H9 (cell line): Measurements from ENCODE around the gene CD2AP. TPM values are rescaled to one million over a fixed set of nuclear protein-coding genes. Genes with fewer than 3 reads are reported as not detected.
"Not testable (repeated sequence)": the region's sequence is repeated elsewhere in the genome, so short reads cannot be mapped to it uniquely, and the experiment has no call there.

Experiments
- DNase-seq: peaks from one replicate; pipeline ENCODE4 v3.0.0-alpha.2; 2017
- H2AFZ ChIP-seq: one replicate; pipeline ENCODE4 v1.6.1; 2013; ENCODE audit warnings: mild to moderate bottlenecking, low read length, control low read depth, moderate library complexity
- H2AK5ac ChIP-seq: 2 replicates; pipeline ENCODE4 v1.6.1; 2013; ENCODE audit warnings: low read length, control low read depth, mixed read lengths; ENCODE audit not compliant: insufficient read length
- H2BK120ac ChIP-seq: one replicate; pipeline ENCODE4 v1.6.1; 2013; ENCODE audit warnings: low read depth, mild to moderate bottlenecking, low read length, control low read depth, inconsistent platforms; ENCODE audit not compliant: poor library complexity, severe bottlenecking
- H2BK12ac ChIP-seq: 2 replicates; pipeline ENCODE4 v1.6.1; 2013; ENCODE audit warnings: low read length, control low read depth, mixed read lengths, low read depth; ENCODE audit not compliant: insufficient read length
- H2BK15ac ChIP-seq: 2 replicates; pipeline ENCODE4 v1.6.1; 2013; ENCODE audit warnings: low read depth, low read length, control low read depth
- H2BK20ac ChIP-seq: one replicate; pipeline ENCODE4 v1.6.1; 2013; ENCODE audit warnings: low read depth, mild to moderate bottlenecking, low read length, control low read depth, inconsistent platforms; ENCODE audit not compliant: poor library complexity, severe bottlenecking
- H2BK5ac ChIP-seq: 2 replicates; pipeline ENCODE4 v1.6.1; 2013; ENCODE audit warnings: low read length, control low read depth, mixed read lengths; ENCODE audit not compliant: insufficient read length
- H3K14ac ChIP-seq: 2 replicates; pipeline ENCODE4 v1.6.1; 2013; ENCODE audit warnings: low read length, control low read depth; ENCODE audit not compliant: insufficient read depth
- H3K18ac ChIP-seq: 2 replicates; pipeline ENCODE4 v1.6.1; 2013; ENCODE audit warnings: low read depth, mild to moderate bottlenecking, mixed read lengths, low read length, control low read depth; ENCODE audit not compliant: insufficient read length
- H3K23ac ChIP-seq: 2 replicates; pipeline ENCODE4 v1.6.1; 2013; ENCODE audit warnings: low read length, control low read depth, mixed read lengths, low read depth; ENCODE audit not compliant: insufficient read length
- H3K23me2 ChIP-seq: 2 replicates; pipeline ENCODE4 v1.6.1; 2013; ENCODE audit warnings: low read depth, mild to moderate bottlenecking, mixed read lengths, low read length, control low read depth; ENCODE audit not compliant: insufficient read length, poor library complexity, severe bottlenecking
- H3K27ac ChIP-seq: 2 replicates; pipeline ENCODE4 v1.5.1; 2013; ENCODE audit warnings: low read length, control low read depth, mixed read lengths, low read depth; ENCODE audit not compliant: insufficient read length
- H3K27me3 ChIP-seq: 2 replicates; pipeline ENCODE4 v1.6.1; 2013; ENCODE audit warnings: low read length, control low read depth, inconsistent platforms; ENCODE audit not compliant: insufficient read depth
- H3K4ac ChIP-seq: 2 replicates; pipeline ENCODE4 v1.6.1; 2013; ENCODE audit warnings: low read depth, mild to moderate bottlenecking, control low read depth, inconsistent platforms, low read length, moderate library complexity
- H3K4me1 ChIP-seq: 2 replicates; pipeline ENCODE4 v1.6.1; 2013; ENCODE audit warnings: low read length, control low read depth, inconsistent platforms; ENCODE audit not compliant: insufficient read depth
- H3K4me2 ChIP-seq: 2 replicates; pipeline ENCODE4 v1.6.1; 2013; ENCODE audit warnings: low read length, control low read depth, mixed read lengths; ENCODE audit not compliant: insufficient read length, insufficient read depth
- H3K56ac ChIP-seq: 2 replicates; pipeline ENCODE4 v1.6.1; 2013; ENCODE audit warnings: low read depth, mild to moderate bottlenecking, mixed read lengths, low read length, control low read depth; ENCODE audit not compliant: insufficient read length
- H3K79me1 ChIP-seq: 2 replicates; pipeline ENCODE4 v1.6.1; 2013; ENCODE audit warnings: low read depth, mild to moderate bottlenecking, moderate library complexity, low read length, control low read depth, inconsistent platforms; ENCODE audit not compliant: insufficient read depth, poor library complexity, severe bottlenecking
- H3K79me2 ChIP-seq: 2 replicates; pipeline ENCODE4 v1.6.1; 2013; ENCODE audit warnings: low read length, control low read depth, inconsistent platforms; ENCODE audit not compliant: insufficient read depth
- H3K9ac ChIP-seq: 2 replicates; pipeline ENCODE4 v1.6.1; 2013; ENCODE audit warnings: low read length, control low read depth, mixed read lengths; ENCODE audit not compliant: insufficient read length; ENCODE audit errors: extremely low read depth
- H3K9me3 ChIP-seq: one replicate; pipeline ENCODE4 v1.6.1; 2013; ENCODE audit warnings: low read depth, low read length, inconsistent platforms; ENCODE audit not compliant: control insufficient read depth
- H3T11ph ChIP-seq: one replicate; pipeline ENCODE4 v1.6.1; 2013; ENCODE audit warnings: mild to moderate bottlenecking, low read length, control low read depth, inconsistent platforms
- H4K20me1 ChIP-seq: one replicate; pipeline ENCODE4 v1.6.1; 2013; ENCODE audit not compliant: control insufficient read depth, insufficient read length, insufficient read depth
- H4K5ac ChIP-seq: 2 replicates; pipeline ENCODE4 v1.6.1; 2013; ENCODE audit warnings: low read depth, mild to moderate bottlenecking, mixed read lengths, low read length, control low read depth; ENCODE audit not compliant: insufficient read length
- H4K8ac ChIP-seq: replicated peaks from 2 replicates; pipeline ENCODE4 v1.6.1; 2013; ENCODE audit warnings: low read length, control low read depth, mixed read lengths, low read depth; ENCODE audit not compliant: insufficient read length
- H4K91ac ChIP-seq: 2 replicates; pipeline ENCODE4 v1.6.1; 2013; ENCODE audit warnings: low read depth, mild to moderate bottlenecking, moderate library complexity, mixed read lengths, low read length, control low read depth; ENCODE audit not compliant: insufficient read length
- H3K27ac Mint-ChIP-seq, 3 experiments: 2 replicates in 2 of 3; 3 replicates in 1 of 3; pipeline ENCODE4 v1.8.0; 2020 to 2021; ENCODE audit warnings: mixed read lengths in 3 of 3, mild to moderate bottlenecking in 1 of 3, moderate library complexity in 1 of 3
- H3K27me3 Mint-ChIP-seq: 2 replicates; pipeline ENCODE4 v1.8.0; 2021; ENCODE audit warnings: low read depth, mild to moderate bottlenecking, moderate library complexity, mixed read lengths
- H3K36me3 Mint-ChIP-seq, 3 experiments: 2 replicates in 2 of 3; 3 replicates in 1 of 3; pipeline ENCODE4 v1.8.0; 2020 to 2021; ENCODE audit warnings: low read depth in 3 of 3, mixed read lengths in 3 of 3; ENCODE audit not compliant: insufficient read depth in 1 of 3
- H3K4me1 Mint-ChIP-seq, 2 experiments: 2 replicates each; pipeline ENCODE4 v1.8.0; 2020; ENCODE audit warnings: mixed read lengths in 2 of 2
- H3K4me3 Mint-ChIP-seq, 2 experiments: 2 replicates in 1 of 2; 3 replicates in 1 of 2; pipeline ENCODE4 v1.8.0; 2020 to 2021; ENCODE audit warnings: mild to moderate bottlenecking in 2 of 2, mixed read lengths in 2 of 2, moderate library complexity in 1 of 2
- H3K9me3 Mint-ChIP-seq, 2 experiments: 2 replicates in 1 of 2; 3 replicates in 1 of 2; pipeline ENCODE4 v1.8.0; 2020; ENCODE audit warnings: mild to moderate bottlenecking in 2 of 2, mixed read lengths in 2 of 2, moderate library complexity in 1 of 2
- WGBS: extraction: QIAGEN DNeasy Blood & Tissue Kit; methylation state at CpG from one replicate; pipeline ENCODE4 v1.1.7; 2013; ENCODE audit warnings: missing lambda C conversion rate, low lambda C conversion rate, mixed read lengths; ENCODE audit not compliant: insufficient read length; ENCODE audit errors: extremely low coverage; 5-methylcytosine and 5-hydroxymethylcytosine counted together
- total RNA-seq: library from RNA; stranded (reverse); gene quantifications from 2 replicates; pipeline ENCODE4 v1.2.1, GENCODE V29; 2021

CD2AP gene
- total RNA-seq, 1 experiment from 2014 or later: 50.1 TPM

- not testable (repeated sequence) for H3K27me3 ChIP-seq, H3K27ac Mint-ChIP-seq, H3K56ac ChIP-seq, H3K23me2 ChIP-seq, H4K91ac ChIP-seq, H2AFZ ChIP-seq, H2AK5ac ChIP-seq, H3K4me1 Mint-ChIP-seq, H3K18ac ChIP-seq, H2BK20ac ChIP-seq, H3K23ac ChIP-seq, H2BK120ac ChIP-seq, H3K4ac ChIP-seq, H3K27me3 Mint-ChIP-seq, H3K4me2 ChIP-seq, H3K9ac ChIP-seq, H3K79me2 ChIP-seq, DNase-seq, H3K9me3 ChIP-seq, H4K5ac ChIP-seq, H4K20me1 ChIP-seq, H3T11ph ChIP-seq, H2BK12ac ChIP-seq, H3K79me1 ChIP-seq, H2BK5ac ChIP-seq, H2BK15ac ChIP-seq, H4K8ac ChIP-seq, H3K27ac ChIP-seq, H3K14ac ChIP-seq, H3K4me3 Mint-ChIP-seq, H3K4me1 ChIP-seq
- no CpG with 5 or more reads among the region's 6 CpGs for WGBS
- H3K36me3 Mint-ChIP-seq: peaks cover 36 to 51% (median 45%) of the 10 kb centered on the region in 3 experiments
- peaks cover 9 to 10% of the 10 kb centered on the region in 2 experiments for H3K9me3 Mint-ChIP-seq
Measured at GRCh38 chr6:47556459-47556858, 78.9 kb downstream of the CD2AP start.
